C4-2B (cell line): ENCODE results near the gene RBBP8.
"Not testable (repeated sequence)": the region's sequence is repeated elsewhere in the genome, so short reads cannot be mapped to it uniquely, and the experiment has no call there.

Experiments
- H3K27ac ChIP-seq: fragments of 450-650 bp; 2 replicates; pipeline ENCODE4 v1.5.1; 2017
- ZFX ChIP-seq: fragments of 450-650 bp; IDR thresholded peaks from 2 replicates; pipeline ENCODE4 v1.6.1; 2017
- TF ChIP-seq, protein P1 (sequence below): fragments of 450-650 bp; conservative IDR thresholded peaks from 2 replicates; pipeline ENCODE4 v1.5.1; 2017; ENCODE audit warnings: mild to moderate bottlenecking

The RBBP8 gene

DNA sequence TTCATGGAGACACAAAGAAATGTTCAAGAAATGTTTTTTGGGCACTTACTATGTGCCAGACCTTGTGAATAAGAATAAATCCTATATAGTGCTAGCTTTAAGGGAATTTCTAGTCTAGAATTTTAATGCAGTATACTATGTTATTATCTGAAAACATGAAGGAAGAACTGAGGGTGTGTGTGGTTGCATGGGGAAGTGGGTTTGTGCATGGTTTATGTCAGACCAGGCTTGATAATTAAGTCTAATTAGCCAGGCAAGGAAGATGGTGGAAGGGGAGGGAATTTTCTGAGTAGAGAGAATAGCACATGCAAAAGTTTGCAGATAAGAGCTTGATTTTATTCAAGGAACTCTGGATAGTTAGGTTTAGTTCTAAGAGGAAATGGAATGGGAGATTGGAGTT lies 6.5 kb downstream of the RBBP8 start:
- H3K27ac ChIP-seq = no peak overlapping the region
- TF ChIP-seq, protein P1, sequence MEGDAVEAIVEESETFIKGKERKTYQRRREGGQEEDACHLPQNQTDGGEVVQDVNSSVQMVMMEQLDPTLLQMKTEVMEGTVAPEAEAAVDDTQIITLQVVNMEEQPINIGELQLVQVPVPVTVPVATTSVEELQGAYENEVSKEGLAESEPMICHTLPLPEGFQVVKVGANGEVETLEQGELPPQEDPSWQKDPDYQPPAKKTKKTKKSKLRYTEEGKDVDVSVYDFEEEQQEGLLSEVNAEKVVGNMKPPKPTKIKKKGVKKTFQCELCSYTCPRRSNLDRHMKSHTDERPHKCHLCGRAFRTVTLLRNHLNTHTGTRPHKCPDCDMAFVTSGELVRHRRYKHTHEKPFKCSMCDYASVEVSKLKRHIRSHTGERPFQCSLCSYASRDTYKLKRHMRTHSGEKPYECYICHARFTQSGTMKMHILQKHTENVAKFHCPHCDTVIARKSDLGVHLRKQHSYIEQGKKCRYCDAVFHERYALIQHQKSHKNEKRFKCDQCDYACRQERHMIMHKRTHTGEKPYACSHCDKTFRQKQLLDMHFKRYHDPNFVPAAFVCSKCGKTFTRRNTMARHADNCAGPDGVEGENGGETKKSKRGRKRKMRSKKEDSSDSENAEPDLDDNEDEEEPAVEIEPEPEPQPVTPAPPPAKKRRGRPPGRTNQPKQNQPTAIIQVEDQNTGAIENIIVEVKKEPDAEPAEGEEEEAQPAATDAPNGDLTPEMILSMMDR = no peak
- TF ChIP-seq ZFX = no peak

DNA sequence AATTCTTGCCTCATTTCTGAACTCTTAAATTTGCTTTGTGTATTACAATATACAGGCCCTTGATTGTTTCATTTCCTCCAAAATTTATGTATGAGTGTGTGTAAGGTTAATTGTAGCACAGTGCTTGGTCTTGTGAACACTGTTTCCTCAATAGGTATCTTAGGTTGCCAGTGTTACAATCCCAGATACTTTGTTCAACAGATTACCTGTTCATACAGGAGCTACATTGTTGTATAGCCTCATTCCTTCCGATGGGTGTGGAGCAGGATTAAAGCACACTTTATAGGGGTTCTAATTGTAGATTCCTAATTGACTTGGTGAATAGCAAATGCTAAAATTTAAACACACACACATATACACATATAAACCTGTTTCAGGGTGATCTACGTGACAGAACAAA lies 10.7 kb downstream of the RBBP8 start:
- H3K27ac ChIP-seq = no peak overlapping the region
- no peak for TF ChIP-seq ZFX
- TF ChIP-seq, protein P1 = no peak

DNA sequence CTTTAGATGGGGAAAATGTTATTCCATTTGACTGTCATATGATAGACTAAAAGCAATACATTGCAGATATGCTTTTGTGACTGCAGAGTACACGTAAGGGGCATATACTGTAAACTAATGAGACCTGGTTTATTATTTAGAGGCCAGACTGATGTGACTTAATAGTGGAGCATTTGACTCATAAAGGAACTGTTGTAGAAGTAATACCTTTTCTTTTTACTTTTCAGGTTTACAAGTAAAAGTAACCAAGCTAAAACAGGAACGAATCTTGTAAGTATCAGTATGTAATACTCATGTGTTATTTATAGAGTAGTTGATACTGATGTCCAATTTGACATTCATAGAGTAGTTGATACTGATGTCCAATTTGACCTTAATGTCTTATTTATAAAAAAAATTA lies 13.1 kb downstream of the RBBP8 start:
- TF ChIP-seq, protein P1 = no peak
- no peak for TF ChIP-seq ZFX
- no peak overlapping the region for H3K27ac ChIP-seq

DNA sequence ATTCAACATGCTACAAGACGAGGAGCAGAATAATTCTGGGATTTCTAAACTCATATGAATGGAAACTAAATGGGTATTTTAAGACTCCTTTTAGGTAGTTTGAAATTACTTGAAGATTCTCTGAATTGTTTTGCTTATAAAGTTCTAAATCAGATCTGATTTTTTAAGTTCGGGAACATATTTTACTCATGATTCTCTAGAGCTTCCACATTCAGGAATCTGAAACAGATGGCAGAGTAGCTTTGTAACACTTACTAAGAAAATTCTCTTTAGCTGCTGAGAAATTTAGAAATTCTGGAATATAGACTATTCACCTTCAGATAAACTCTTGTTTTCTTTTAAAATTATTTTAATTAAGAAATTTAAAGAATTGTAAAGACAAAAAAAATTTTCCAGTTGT lies 13.7 kb downstream of the RBBP8 start:
- no peak overlapping the region for H3K27ac ChIP-seq
- TF ChIP-seq, protein P1 = no peak
- TF ChIP-seq ZFX = no peak

DNA sequence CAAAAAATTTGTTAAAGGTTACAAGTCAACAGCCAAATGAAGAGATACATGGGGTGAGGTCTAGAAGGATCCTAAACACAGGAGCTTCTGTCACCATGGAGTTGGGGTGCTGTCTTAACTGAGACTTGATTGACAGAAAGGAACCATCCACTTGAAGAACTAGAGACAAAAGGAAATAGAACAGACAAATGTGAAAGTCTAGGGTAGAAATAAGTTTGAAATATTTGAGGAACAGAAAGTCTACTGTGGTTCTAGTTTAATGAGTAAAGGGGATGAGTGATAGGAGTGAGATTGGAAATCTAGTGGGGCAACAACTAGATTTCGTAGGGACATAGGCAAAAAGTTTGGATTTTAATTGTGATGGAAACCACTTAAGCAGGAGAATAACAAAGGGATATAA lies 18.7 kb downstream of the RBBP8 start:
- no peak for TF ChIP-seq ZFX
- TF ChIP-seq, protein P1 = no peak

DNA sequence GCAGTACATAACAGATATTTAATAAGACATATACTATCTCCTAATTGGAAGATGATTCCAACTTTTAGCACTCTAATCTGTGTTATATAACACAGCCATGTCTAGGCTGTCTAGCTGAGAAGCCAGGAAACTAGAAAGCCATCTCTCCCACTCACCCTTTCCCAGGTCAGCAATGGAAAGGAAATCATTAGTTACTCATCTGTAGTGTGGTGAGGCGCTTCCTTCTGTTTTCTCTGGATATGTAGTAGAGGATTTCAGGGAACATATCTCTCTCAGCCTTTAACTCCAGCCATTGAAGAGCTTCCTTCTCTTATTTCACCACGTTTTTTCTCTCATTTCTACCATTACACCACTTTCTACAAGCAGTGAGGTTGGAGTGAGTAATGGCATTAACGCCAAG lies 19.4 kb downstream of the RBBP8 start:
- no peak overlapping the region for H3K27ac ChIP-seq
- TF ChIP-seq ZFX = no peak
- TF ChIP-seq, protein P1 = no peak

More for the DNA sequence above, 18.7 kb downstream of the RBBP8 start:
- no peak overlapping the region for H3K27ac ChIP-seq

DNA sequence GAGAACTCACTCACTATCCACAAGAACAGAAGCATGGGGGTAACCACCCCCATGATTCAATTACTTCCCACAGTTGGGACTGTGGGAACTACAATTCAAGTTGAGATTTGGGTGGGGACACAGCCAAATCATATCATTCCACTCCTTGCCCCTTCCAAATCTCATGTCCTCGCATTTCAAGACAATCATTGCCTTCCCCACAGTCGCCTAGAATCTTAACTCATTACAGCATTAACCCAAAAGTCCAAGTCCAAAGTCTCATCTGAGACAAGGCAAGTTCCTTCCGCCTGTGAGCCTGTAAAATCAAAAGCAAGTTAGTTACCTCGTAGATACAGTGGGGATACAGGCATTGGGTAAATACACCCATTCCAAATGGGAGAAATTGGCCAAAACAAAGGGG lies 20.9 kb downstream of the RBBP8 start:
- not testable (repeated sequence) for H3K27ac ChIP-seq

DNA sequence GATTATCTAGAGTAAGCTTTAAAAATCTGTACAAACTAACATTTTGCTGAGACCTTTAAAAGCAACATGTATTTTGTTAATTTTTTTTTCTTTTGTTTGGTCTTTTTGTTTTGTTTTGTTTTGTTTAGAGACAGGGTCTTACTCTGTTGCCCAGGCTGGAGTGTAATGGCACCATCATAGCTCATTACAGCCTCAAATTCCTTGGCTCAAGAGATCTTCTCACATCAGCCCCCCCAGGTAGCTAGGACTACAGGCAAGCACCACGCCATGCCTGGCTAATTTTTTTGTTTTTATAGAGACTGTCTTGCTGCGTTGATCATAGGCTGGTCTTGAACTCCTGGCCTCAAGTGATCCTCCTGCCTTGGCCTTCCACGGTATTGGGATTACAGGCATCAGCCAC lies 23.1 kb downstream of the RBBP8 start:
- no peak for TF ChIP-seq ZFX
- TF ChIP-seq, protein P1 = no peak
- H3K27ac ChIP-seq = no peak overlapping the region
